Activated CD8-positive, alpha-beta T cell treated with anti-CD3 and anti-CD28 coated beads for 36 hours (primary cell): ENCODE measurements around the gene PROM1. TPM values are rescaled to one million over a fixed set of nuclear protein-coding genes. Genes with fewer than 3 reads are reported as not detected.

ENCODE experiments used
- ATAC-seq: fragments of 200-7000 bp; cut with Tn5 transposase; one replicate; pipeline ENCODE4 v1.10.0; 2021; ENCODE audit warnings: mild to moderate bottlenecking, moderate library complexity
- CTCF ChIA-PET: fragments of 350-600 bp; sonication (Branson Sonifier 250); formaldehyde crosslinking; loops from one replicate; lab custom pipeline; 2021; ENCODE audit warnings: antibody characterized with exemption; lab: Charles Lee
- POLR2A ChIA-PET: fragments of 350-600 bp; sonication (Branson Sonifier 250); formaldehyde crosslinking; loops from one replicate; lab custom pipeline; 2021; ENCODE audit warnings: antibody characterized with exemption; lab: Charles Lee
- DNase-seq: peaks from one replicate; pipeline ENCODE4 v3.0.0-alpha.2; 2020
- H3K27ac Mint-ChIP-seq: one replicate; pipeline ENCODE4 v1.8.0; 2021; ENCODE audit warnings: mild to moderate bottlenecking, mixed read lengths
- H3K27me3 Mint-ChIP-seq: one replicate; pipeline ENCODE4 v1.8.0; 2021; ENCODE audit warnings: mixed read lengths
- H3K36me3 Mint-ChIP-seq: one replicate; pipeline ENCODE4 v1.8.0; 2021; ENCODE audit warnings: low read depth, mixed read lengths
- H3K4me1 Mint-ChIP-seq: one replicate; pipeline ENCODE4 v1.8.0; 2021; ENCODE audit warnings: low read depth, mixed read lengths
- H3K4me3 Mint-ChIP-seq: one replicate; pipeline ENCODE4 v1.8.0; 2021; ENCODE audit warnings: mild to moderate bottlenecking, moderate library complexity, mixed read lengths
- H3K9me3 Mint-ChIP-seq: one replicate; pipeline ENCODE4 v1.8.0; 2021; ENCODE audit warnings: mixed read lengths
- intact Hi-C: fragments of 100-400 bp; cut with micrococcal nuclease; formaldehyde crosslinking; loops from one replicate; pipeline ENCODE4 v1.10.0; 2022
- total RNA-seq, 2 experiments: library from RNA; stranded (reverse); gene quantifications; one replicate each; pipeline ENCODE4 v1.2.3, GENCODE V29; 2021
- TF ChIP-seq, protein P1 (sequence below): fragments of 200-600 bp; IDR thresholded peaks from one replicate; pipeline ENCODE4 v1.8.0; 2022; ENCODE audit warnings: antibody characterized with exemption, mild to moderate bottlenecking

PROM1 gene
- total RNA-seq, 2 experiments from 2014 or later = 0.22 TPM; not detected in 1

DNA sequence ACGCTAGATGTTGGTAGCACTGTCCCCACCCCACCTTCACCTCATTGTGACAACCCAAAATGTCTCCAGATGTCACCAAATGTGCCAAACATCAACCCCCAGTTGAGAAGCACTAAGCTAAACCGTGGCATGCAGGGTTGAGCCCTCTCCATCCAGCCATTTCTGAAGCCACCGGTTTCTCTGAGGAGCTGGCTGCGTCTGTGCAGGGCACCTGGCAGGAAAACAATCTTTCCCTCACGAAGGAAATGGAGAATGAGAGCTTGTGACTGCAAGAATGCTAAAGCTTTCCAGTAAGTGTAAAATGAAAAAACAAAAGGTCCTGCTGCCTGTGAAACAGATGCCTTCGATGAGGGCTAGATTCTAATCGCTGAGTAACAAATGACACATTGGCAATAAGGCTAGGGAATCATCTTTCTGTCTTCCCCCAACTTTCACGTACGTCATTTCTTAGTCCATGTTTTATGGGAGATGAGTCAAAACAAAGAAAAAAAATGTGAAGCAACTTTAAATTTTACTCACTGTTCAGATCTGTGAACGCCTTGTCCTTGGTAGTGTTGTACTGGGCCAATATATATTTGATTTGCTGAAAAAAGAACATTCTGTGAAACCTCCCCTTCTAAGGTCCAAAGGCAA, 59.9 kb downstream of the PROM1 start:
- CTCF ChIA-PET = interaction anchor here (2.1 kb wide), 1 partner anchor 241 kb away, joined by 7 read pairs; no protein-coding TSS in a partner anchor
- no peak for ATAC-seq
- intact Hi-C loops = no loop called here
- Mint-ChIP-seq H3K4me1 (no peaks in the 10 kb centered on the region), H3K36me3 (no peaks in the 10 kb centered on the region), H3K9me3 (no peaks in the 10 kb centered on the region), H3K27me3 (peaks cover 11% of the 10 kb centered on the region), H3K27ac (no peak overlapping the region), H3K4me3 (no peak overlapping the region)
- TF ChIP-seq, protein P1, sequence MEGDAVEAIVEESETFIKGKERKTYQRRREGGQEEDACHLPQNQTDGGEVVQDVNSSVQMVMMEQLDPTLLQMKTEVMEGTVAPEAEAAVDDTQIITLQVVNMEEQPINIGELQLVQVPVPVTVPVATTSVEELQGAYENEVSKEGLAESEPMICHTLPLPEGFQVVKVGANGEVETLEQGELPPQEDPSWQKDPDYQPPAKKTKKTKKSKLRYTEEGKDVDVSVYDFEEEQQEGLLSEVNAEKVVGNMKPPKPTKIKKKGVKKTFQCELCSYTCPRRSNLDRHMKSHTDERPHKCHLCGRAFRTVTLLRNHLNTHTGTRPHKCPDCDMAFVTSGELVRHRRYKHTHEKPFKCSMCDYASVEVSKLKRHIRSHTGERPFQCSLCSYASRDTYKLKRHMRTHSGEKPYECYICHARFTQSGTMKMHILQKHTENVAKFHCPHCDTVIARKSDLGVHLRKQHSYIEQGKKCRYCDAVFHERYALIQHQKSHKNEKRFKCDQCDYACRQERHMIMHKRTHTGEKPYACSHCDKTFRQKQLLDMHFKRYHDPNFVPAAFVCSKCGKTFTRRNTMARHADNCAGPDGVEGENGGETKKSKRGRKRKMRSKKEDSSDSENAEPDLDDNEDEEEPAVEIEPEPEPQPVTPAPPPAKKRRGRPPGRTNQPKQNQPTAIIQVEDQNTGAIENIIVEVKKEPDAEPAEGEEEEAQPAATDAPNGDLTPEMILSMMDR = no peak
- POLR2A ChIA-PET = no interaction called here
- no peak for DNase-seq

DNA sequence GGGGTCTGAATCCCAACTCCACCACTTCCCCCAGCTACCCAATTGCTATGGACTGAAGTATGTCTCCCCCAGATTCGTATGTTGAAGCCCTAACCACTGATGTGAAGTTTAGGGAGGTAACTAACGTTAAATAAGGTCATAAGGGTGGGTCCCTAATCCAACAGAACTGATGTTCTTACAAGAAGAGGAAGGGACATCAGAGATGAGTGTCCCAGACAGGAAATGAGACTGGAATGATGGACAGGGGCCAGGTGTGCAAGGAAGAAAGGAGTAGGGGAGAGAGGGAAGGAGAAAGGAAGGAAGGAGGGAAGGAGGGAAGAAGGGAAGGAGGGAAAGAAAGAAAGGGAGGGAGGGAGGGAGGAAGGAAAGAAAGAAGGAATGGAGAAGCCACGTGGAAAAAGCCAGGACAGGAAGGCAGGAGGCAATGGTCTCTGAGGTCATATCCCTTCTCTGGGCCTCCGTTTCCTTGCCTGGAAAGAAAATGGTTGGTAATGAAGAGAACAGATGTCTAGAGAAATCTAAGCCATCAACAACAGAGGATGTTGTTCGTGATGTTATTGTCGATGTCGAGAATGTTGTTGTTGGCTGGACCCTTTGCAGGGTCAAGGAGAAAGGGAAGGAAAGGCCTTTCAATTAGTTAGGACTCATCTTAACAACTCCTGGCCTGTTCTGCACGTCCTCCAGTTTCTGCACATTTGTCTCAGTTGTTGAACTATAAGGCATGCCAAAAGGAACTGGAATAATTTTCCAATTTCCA, 61.8 kb downstream of the PROM1 start:
- ATAC-seq (no peak), DNase-seq (no peak)
- Mint-ChIP-seq H3K4me1 (no peaks in the 10 kb centered on the region), H3K36me3 (no peaks in the 10 kb centered on the region), H3K9me3 (no peaks in the 10 kb centered on the region), H3K27ac (no peak overlapping the region), H3K27me3 (peaks cover 6% of the 10 kb centered on the region), H3K4me3 (no peak overlapping the region)
- intact Hi-C loops = no loop called here
- TF ChIP-seq, protein P1 = no peak
- POLR2A ChIA-PET = no interaction called here
- CTCF ChIA-PET = interaction anchor here (0.7 to 2.4 kb wide), 3 partner anchors 21 to 184 kb away, joined by 3 to 8 read pairs (median 3); no protein-coding TSS in a partner anchor

DNA sequence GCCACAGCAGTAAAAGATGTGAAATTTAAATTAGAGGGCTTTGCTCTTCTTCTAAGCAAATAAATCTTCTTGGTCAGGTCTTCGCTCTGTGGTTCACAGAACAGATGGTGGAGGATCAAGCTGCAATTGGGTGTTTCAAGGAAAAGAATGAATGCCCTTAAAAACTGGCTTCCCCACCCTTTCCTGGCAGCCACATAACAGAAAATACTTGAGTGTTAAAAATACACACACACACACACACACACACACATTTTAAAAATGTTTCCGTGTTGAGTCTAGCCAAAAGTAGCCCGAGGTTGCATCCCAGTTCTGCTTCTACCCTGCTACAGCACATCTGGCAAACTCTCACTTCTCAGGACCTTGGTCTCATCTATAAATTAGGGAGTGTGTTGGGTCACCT, 64.2 kb downstream of the PROM1 start:
- Mint-ChIP-seq H3K4me3 (no peak overlapping the region), H3K27me3 (peaks cover 3% of the 10 kb centered on the region), H3K9me3 (no peaks in the 10 kb centered on the region), H3K27ac (no peak overlapping the region), H3K36me3 (no peaks in the 10 kb centered on the region), H3K4me1 (no peaks in the 10 kb centered on the region)
- ATAC-seq (no peak), DNase-seq (no peak)
- intact Hi-C loops = no loop called here
- TF ChIP-seq, protein P1 = no peak
- CTCF ChIA-PET = interaction anchor here (1.0 to 2.4 kb wide), 6 partner anchors 18 to 245 kb away, joined by 3 to 8 read pairs (median 4); no protein-coding TSS in a partner anchor
- POLR2A ChIA-PET = no interaction called here

DNA sequence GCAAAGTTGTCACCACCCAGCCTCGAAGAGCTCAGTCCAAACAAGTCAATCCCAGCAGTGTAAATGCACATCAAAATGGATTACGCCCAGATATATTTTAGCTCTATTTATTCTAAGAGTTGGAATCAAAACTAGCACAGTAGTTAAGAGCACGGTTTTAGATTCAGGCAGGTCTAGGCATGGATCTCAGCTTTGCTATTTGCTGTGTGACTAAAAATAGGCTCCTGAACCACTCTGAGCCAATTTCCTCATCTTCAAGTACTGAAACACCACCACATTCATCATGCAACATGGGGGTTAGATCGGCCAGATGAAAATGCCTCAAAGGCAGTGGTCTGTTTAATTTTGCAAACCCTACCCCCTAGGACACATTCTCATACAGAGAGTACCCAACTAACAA, 65.0 kb downstream of the PROM1 start:
- TF ChIP-seq, protein P1 = no peak
- intact Hi-C loops = no loop called here
- ATAC-seq (no peak), DNase-seq (no peak)
- Mint-ChIP-seq H3K36me3 (no peaks in the 10 kb centered on the region), H3K9me3 (no peaks in the 10 kb centered on the region), H3K27ac (no peak overlapping the region), H3K4me1 (no peaks in the 10 kb centered on the region), H3K4me3 (no peak overlapping the region), H3K27me3 (peaks cover 3% of the 10 kb centered on the region)
- POLR2A ChIA-PET = no interaction called here
- CTCF ChIA-PET = interaction anchor here (0.9 to 1.9 kb wide), 3 partner anchors 137 to 245 kb away, joined by 3 to 6 read pairs (median 3); no protein-coding TSS in a partner anchor
